HG02840 (cell line): ENCODE results near the gene DOCK2.
"Not testable (repeated sequence)": the region's sequence is repeated elsewhere in the genome, so short reads cannot be mapped to it uniquely, and the experiment has no call there.

Source experiments
- ATAC-seq: cut with Tn5 transposase; IDR thresholded peaks from one replicate; pipeline ENCODE4 v1.9.1; 2021; ENCODE audit warnings: mild to moderate bottlenecking, moderate library complexity, moderate number of reproducible peaks; ENCODE audit not compliant: unreplicated experiment, low FRiP score

Gene DOCK2

DNA sequence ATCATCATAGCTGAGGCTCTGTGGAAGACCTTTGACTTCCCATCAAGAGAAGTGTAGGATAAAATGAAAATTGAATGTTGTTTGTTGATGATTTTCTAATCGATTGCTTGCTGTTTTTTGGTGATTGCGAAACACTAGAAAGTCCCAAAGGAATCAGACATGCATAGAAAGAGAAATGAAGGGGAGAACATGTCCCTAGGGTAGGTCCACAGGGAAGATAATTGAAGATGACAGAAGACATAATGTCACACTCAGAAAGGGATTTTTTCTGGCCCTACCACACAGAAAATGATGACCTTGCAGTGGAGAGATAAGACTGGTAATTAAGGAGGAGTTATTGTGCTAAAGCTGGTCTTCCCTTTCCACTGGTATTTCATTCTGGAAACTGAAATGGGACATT, 280.4 kb downstream of the DOCK2 start:
- ATAC-seq = no peak

DNA sequence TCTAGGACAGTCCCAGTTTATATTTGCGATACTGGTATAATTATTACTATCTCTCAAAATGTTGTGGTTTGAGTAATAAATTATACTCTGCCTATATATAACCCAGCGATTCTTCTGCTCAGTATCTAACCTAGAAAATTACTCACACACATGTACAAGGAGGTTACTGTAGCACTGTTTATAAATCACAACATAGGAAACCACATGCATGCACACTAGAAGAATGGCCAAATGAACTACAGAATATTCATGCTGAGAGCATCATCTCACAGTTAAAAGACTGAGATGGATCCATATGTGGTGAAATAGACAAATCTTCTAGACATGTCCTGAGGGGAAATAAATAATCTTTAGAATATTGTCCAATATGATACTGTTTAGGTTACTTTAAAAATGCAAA, 281.2 kb downstream of the DOCK2 start:
- no peak for ATAC-seq

DNA sequence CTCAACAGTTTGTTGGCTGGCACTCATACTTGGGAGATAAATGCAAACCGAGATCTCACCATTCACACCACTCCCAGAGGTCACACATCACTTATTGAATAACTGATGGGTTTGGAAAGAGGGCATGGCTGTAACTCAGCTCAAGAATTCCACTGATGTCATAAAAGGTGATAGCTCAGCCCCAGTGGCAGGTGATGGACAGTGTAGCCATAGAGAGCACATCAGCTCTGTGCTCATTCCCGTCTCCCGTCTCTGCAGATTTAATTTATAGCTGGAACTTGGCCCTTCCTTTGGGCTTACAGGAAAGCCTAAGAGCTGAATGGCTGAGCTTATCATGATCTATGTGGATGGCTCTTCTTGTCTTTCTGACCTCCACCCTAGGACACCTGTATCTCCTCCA, 283.4 kb downstream of the DOCK2 start:
- ATAC-seq = no peak

DNA sequence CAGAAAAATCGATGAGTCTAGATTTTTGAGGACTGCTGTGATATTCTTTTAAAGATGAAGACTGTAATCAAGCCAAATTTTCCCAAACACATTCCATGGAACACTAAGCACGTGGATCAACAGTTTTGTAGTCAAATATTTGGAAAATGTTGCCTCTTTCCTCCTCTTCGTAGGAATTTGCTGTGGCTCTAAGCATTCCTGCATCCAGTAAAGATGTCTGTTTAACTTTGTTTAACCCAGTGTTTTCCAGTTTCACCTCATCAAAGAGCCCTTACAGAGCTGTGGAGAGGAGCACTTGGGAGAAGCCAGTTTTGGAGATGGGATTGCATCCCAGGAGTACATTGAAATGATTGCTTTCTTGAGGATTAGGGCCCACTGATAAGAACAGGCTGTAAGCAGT, 284.3 kb downstream of the DOCK2 start:
- no peak for ATAC-seq

DNA sequence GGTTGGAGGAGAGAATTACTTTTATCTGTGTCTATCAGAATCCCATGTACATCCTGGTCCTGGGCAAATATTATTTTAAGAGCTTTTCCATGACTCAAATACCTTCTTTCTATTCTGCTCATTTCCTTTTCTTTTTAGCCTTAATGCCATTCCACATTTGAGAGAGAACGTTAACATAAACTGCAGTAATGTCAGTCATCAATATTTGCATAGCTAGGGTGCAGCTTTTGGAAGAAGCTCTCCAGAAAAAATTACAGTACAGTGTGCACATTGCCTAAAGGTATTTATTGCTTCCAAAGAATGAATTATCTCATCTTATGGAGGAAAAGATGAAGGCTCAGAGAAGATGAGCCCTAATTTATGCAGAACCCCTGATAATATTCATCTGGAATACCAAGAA, 284.9 kb downstream of the DOCK2 start:
- ATAC-seq = no peak

DNA sequence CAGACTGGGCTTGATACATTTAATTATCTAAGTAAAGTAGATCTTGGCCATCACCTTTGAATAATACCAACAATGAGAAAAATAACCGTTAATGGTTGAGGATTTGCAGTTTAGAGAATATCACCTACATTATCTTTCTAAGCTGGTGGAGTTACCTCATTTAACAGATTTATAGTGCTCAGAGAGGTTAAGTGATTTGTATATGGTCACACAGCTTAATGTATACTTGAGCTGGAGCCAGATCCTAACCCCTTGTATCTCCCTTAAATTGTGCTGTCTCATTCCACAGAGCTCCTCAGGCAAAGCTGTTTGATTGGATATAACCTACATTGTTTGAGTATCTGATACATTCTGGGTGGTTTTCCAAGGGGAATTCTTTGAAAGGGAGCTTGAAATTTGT, 285.4 kb downstream of the DOCK2 start:
- ATAC-seq = no peak

DNA sequence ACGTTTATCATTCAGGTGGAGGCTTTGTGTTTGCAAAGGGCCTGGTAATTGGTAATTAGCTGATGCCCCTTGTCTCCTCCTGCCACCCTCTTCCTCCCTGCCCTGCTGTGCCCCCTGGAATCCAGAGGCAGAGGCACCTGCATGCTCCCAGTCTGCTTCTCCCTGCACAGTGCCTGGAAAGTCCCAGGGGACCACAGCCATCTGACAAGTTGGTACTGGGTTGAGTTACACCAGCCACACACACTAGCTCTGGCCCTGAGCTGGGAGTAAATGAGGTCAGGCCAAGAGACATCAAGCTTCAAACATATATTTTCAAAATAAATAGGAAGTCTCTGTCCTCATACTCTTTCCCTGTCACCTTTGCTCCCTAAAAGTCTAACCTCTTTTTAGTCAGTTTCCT, 286.9 kb downstream of the DOCK2 start:
- ATAC-seq = no peak

DNA sequence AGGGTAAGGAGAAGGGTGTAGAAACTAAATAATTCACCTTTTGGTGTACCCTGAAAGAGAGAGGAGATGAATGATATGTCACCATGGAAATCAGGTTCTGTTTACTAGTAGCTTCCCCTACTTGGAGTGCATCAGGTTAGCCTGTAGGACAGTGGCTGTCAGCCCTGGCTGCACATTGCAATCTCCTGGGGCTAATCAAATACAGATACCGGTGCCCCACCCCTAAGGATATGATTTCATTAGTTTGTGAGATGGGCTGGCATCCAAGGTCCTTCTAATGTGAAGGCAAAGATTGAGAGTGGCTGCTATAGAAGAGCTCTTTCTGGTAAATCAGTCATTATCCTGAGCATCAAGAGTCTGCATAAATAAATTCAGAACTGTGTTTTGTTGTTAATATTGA, 296.1 kb downstream of the DOCK2 start:
- no peak for ATAC-seq

DNA sequence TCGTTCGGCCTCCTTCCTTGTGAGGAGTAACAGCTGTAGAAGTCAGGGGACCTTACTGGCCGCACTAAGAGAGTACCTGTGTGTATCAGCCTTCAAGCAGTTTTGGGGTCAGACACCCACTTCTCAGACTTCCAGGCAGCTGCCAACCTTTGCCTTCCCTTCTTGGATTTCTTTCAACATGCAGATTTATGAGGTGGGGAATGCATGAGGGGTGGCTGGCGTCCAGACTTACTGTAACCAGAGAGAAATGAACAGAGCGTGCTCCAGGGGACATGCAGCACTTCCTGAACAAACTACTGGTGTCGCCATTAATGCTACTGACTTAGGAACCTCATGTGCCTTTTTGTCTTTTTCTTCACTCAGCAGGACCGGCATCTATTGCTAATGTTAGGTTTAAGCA, 296.5 kb downstream of the DOCK2 start:
- ATAC-seq = no peak

DNA sequence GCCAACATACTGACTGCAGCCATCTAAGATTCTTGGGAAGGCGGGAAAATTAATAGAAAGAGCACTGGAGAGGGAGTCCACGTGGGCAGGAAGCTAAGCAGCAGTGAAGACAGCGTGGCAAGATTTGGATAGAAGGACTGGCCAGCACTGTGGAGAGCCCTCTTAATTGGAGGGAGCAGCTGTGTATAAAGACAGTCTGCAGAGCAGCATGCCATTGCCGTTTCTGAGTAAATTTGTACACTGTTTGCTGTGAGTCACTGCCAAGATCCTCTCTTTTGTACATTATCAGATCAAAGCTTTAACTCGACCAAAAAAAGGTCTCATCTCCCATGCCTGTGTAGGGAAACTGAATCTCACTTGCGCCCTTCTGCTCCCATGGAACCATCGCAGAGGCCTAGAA, 297.9 kb downstream of the DOCK2 start:
- ATAC-seq = no peak

DNA sequence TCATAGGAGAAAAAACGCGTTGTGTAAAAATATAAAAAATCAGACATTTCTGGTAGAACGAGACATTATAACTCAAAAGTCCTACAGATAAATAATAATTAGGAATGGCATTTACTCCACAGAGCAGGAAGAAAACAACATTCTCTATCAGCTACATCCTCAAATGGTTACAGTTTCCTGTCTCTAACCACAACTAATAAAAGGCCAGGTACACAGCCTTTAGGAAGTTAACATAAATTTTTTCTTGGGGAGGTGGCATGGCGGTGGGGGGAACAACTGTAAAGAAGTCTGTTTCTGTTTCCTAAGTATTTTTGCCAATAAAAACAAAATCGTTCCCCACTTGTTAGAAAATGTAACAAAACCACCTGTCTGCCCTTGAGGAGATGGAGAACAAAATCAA, 298.7 kb downstream of the DOCK2 start:
- no peak for ATAC-seq

DNA sequence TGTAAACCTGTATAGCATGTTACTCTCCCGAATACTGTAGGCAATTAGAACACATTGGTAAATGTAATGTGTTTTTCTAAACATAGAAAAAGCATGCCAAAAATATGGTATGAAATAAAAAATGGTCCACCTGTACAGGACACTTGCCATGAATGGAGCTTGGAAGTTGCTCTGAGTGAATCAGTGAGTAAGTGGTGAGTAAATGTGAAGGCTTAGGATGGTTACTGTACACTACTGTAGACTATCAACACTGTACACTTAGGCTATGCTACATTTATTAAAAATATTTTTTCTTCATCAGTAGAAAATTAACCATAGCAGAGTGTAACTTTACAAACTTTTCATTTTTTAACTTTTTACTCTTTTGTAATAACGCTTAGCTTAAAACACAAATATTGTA, 301.4 kb downstream of the DOCK2 start:
- no peak for ATAC-seq

DNA sequence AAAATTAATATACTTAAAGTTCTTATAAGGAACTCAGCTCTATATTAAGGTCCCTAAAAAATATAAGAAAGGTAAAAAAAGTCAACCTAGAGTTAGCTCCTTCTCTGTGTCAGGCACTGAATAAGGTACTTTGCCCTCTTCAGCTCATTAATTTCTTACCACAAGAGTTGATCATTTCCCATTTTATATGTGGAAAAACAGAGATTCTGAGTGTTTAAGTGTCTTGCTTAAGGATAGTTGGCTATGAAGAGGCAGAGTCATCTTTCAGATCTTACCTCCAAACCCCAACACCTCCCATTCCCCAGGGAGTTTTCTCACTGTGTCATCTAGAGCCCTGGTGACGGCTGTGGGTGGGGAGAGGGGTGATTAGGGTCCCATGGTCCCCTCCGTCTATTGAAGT, 302.7 kb downstream of the DOCK2 start:
- ATAC-seq = no peak

DNA sequence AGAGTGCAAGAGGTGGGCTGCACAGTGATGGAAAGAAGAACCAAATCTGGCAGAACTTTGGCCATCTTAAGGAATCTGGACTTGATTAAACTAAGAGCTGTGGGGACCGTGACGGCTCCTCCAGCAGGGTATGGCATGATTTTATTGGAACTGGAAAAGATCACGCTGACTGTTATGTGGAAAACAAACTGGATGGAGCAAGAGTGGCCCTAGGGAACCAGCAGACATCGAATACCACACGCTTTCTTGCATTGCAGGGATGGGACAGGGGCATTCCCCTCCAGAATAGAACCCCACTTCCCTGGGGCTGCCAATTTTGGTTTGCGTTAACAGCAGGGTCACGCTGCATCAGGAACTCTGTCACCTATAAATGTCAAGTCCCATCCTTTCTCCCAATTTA, 304.5 kb downstream of the DOCK2 start:
- ATAC-seq = no peak

DNA sequence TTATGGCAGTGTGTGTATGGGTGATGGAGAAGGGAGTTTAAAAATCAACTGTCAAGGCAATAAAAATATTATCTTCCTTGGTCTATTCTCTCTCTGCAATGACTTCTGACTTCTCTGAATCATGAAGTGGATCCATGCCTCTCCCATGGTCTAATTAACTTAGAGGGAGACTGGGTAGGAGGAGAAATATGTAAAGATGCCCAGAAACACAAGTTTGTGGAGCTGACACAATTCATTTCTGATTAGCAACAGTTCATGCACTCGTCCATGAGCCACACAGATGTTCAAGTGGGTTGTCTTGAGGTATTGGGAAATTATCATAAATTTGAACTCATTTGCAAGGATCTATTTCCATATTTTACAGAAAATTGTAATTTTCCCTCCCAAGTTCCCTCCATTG, 305.1 kb downstream of the DOCK2 start:
- ATAC-seq = no peak

DNA sequence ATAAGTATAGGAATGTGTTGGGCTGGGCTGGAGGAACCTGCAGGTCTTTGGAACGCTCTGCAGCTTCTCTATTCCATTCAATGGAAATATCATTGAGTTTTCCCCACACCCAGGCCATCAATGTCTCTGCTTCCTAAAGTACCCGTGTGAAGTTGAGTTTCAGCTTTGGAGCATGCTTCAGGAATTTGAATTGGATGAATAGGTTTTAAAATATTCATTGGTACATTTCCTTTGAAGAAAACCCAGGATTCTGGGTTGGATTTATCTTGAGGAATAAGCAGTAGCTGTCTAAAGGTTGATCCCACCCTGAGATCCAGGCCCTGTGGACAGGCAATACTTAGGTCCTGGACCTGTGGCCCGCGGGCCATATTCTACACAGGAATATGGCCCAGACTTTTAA, 306.0 kb downstream of the DOCK2 start:
- no peak for ATAC-seq

DNA sequence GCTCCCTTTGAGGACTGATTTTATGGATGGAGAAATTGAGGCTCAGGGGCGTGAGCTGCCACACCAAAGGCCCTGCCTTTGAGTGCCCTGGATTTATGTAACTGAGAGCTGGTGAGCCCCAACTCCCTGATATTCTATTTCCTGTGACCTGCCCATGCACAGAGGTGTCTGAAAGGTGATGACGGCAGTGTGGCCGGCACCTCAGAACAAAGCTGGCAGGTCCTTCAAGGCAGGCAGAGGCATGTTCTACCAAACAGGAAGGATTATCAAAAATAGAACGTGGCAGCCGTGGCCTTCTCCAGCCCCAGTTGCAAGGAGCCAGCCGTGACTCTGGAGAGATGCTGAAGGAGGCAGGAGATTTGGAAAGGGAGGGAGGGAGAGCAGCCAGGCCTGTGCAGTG, 307.0 kb downstream of the DOCK2 start:
- ATAC-seq = no peak

DNA sequence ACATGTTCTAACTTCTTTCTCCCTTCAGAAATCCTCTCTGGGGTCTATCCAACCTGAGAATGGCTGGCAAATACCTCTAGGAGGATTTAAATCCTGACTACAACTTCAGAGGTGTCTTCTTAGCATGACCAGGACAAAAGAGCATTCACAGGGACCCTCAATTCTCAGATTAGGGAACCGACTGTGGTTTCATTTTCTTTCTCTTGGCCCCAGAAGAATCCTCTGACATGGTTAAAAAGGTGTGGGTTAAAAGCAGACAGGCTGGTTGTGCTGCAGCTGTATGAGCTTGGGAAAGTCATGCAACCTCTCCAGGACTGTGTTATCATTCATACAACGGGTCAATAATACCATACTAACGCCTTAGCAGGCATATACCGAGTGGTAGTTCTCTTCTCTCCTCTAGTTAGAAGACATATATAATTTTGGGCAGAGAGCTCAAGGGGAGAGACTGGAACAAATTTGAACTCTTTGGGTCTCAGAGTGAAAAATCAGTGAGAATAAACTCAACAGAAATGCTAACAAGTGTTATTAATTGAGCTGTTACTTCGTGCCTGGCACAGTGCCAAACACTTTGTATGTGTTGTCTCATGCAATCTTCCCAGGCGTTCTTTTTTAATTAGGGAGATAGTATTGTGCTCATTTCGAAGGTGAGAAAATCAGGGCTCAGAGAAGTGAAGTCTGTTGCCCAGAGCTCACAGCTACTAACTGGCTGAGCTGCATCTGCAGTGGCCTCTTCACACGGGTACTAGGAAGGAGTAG, 308.0 kb downstream of the DOCK2 start:
- ATAC-seq = no peak

DNA sequence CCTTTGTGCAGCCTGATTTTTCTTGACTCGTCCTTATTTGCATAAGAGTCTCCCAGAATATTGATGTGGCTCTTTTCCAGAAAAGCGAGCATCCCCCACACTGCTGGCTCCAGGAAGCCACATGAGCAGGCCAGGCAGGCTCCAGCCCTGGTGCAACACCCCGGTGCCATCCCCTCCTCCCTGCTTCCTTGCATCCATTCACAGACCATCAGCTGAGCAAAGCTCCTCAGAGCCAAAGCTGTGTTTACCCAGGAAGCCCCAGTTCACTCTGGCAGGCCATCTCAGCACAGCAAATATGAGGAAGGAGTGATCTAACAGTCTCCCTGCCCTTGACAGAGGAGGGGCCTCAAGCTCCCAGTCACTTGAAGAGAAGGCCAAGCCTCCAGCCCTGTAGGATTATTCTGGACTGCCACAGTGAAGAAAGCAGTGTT, 308.8 kb downstream of the DOCK2 start:
- no peak for ATAC-seq

DNA sequence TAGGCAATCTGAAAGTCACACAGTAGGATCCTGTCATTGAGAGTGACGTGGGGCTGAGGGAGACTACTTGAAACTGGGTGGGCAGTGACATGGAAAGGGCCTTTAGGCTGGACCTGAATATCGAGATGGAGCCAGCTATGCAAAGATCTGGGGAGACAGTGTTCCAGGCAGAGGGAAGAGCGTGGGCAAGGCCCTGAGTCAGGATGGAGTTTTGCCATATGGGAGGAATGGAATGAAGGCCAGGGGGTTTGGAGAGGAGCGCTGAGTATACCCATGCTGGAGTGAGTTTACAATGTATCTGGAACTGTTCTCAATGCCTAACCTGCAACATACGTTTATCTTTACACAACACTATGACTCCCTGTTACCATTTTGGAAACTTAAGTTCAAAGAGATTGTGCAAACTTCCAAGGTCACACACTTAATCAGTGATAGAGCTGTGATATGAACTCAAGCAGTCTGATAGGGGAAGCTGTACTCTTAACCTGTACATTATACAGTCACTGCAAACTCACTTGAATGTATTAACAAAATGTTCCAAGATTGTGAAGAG, 309.7 kb downstream of the DOCK2 start:
- no peak for ATAC-seq

DNA sequence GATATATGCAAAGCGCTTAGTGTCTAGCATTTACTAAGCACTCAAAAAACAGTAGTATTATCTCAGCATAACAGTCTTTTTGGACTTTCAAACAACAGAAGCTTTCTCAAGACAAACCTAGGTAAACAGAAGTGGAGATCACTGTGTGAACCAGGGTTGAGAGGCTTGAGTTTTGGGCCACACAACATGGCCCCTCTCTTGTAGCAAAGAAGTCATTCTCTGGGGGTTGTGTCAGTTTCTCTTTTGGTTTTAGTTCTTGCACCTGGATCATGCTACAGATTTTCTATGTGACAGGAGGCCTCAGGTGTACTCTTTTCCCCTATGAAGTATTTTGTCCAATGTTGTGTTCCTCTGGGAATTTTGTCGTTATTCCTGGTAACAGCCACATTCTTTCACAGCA, 313.3 kb downstream of the DOCK2 start:
- ATAC-seq = no peak

DNA sequence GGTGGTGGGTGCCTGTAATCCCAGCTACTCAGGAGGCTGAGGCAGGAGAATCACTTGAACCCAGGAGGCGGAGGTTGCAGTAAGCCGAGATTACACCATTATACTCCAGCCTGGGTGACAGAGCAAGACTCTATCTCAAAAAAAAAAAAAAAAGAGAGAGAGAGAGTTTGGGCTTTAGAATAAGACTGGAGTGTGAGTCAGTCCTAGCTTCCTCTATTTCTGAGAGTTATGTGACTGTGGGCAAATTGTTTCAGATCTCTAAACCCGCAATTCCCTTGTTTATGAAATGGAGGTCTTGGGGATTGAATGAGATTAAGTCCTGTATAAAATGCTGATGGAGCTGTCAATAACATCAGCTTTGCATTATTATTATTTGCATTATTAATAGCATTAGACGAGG, 316.1 kb downstream of the DOCK2 start:
- ATAC-seq = not testable (repeated sequence)

DNA sequence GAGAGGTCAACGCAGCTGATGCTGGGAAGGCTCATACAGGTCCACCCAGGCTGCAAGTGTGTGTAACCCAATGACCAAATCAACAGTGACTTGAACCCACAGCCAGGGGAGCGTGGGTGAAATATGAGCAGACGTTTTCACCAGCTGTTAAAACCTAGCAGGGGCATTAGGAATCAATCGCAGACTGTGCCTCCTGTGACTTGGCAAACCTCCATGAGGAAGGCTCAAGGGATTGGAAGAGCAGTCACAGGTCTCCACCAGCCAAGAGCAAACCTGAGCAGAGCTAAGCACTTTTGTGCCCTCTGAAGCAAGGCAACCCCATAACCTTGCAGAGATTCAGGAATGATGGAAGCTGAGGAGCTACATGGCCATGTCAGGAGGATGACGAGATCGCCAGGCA, 317.7 kb downstream of the DOCK2 start:
- ATAC-seq = no peak
